HG02973 (cell line): ENCODE results near the gene ZEB2.

ENCODE experiments used
- ATAC-seq: cut with Tn5 transposase; IDR thresholded peaks from one replicate; pipeline ENCODE4 v1.9.1; 2021; ENCODE audit warnings: moderate library complexity; ENCODE audit not compliant: unreplicated experiment

The ZEB2 gene

DNA sequence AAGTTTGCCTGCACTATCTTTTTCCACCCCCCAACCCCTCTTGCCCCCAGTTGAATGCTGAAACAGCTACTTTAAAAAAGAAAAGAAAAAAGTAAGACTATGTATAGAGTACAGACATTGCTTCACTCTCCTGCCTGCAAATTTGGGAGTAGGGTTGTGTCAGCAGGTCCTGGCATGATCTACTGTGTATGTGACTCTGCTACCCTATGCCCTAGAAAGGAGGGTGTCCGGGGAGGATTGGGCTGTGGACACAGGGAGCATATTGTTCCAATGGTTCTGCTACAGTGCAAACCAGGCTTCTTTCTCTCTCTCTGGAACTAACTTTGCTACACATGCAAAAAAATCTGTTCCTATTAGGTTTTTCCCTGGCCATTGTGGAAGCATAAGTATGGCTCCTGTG, 9.9 kb upstream of the ZEB2 start:
- no peak for ATAC-seq

DNA sequence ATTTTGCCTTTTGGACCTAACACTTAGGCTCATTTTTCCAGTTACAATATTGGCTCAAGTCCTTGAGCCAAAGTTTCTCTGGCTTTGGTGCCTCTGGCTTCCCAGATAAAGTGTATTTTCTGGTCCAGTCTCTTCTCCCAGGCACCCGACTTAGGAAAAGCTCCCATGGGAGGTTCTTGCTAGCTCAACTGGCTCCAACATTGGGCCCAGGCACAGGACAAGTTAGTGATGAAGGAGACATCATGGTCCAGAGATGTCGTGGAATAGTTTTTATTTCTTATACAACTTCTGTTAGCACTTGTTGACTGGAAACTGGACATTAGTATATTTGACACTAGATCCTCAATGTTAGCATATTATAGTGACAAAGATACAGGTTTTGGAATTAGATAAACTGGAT, 8.2 kb upstream of the ZEB2 start:
- no peak for ATAC-seq

DNA sequence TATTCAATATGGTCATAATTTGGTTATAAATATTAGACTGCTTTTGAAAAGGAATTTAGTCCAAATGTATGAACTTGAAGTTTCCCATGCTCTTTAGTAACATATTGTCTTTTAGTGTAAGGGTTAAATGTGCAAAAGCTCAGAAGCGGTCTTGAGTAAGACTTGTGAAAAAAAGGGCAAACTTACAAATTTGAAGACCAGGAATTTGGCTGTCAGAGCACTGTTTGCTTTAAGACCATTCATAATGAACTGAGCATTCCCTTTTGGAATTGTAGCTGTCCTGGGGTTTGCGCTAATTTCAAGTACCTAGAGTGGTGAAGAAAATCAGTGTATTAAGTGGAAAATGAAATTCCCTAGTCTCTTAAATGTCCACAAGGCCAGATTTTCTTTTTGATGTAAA, 6.9 kb upstream of the ZEB2 start:
- no peak for ATAC-seq

DNA sequence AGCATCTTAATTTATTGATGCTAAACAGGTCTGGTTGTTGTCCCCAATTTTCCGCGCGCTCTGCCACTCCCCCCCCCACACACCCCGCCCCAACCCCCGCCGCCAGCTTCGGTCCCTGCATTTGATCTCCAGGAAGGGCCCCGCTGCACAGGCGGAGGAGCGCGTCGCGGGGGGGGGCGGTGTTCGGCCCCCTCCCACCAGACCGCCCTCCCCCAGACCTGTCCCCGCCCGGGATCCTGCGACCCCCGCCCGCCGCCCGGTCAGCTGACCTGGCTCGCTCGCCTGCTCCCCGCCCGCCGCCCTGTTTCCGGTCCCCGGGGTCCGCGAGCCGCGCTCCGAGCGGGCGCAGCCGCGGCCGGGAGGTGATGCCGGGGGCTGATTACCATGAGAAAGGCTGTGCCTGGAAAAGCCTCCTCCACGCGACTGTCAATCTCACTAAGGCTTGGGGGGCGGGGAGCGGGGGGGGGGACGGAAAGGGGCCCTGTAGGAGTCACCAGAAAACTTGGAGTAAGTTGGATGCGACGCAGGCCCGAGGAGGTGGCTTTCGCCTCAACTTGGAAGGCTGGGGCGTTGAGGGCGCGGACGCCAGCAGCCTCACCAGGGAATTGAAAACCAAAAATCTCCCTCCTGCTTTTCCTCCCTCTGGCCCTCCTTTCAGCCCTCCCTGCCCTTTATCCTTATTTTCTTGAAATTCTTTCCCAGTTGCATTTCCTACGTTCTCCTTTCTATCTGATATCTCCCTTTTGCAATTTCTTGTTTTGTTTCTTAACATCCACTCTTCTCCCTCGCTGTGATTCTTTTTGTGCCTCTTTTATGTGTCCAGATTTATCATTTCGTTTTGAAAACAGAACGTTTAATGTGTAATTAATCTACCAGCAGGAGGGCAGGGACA, 4.4 kb upstream of the ZEB2 start:
- no peak for ATAC-seq

DNA sequence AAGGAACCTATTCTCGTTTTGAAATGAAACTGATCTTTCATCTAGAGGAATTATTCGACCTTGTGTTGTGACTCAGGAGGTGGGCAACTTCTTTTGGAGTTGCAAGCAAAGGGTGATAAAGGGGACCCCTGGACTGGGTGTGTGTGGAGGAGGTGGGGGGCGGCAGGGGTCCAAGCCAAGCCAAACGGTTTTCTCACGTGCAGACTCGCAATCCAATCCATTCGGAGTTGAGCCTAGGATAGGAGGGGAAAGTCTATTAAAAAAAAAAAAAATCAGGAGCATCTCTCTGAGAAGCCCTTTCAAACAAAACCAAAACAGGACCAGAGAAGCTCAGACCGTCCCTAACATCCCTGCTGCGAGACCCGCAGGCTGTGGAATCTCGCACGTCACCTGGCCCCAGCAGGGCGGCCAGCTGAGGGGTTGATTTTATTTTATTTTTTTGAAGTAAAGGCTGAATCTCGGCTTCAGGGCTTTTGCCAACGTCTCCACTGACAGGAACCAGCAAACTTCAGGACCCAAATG, 3.7 kb upstream of the ZEB2 start:
- no peak for ATAC-seq

DNA sequence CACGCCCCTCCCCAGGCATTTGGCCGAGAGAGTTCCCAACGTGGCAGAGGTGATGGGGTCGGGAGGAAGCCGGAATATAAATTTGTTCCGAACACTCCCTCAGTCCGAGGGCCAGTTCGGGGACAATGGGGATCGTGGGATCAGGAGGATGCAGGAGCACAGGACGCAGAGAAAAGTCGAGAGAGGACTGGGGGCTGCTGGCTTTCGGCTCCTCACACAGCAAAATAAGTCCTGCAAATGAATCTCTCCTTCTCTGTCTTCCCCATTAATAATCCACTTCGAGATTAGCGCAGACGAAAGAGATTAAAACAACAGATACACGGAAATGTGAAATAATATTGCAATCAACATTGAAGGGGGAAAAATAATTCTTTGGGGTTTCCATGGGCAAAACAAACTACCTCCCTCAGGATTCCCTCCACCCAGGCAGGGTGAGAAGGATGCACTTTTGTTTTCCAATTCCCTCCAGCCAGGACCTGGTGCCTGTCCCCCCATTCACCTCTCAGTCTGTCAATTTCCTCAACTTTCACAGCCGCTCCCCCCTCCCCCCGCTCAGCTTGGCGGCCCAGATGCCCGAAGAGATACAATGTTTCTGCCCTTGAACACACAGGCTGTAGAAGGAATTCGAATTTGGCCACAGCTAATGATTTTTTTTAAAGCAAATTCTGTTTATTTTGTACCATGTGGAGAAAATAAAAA, 3.1 kb upstream of the ZEB2 start:
- ATAC-seq: no peak

DNA sequence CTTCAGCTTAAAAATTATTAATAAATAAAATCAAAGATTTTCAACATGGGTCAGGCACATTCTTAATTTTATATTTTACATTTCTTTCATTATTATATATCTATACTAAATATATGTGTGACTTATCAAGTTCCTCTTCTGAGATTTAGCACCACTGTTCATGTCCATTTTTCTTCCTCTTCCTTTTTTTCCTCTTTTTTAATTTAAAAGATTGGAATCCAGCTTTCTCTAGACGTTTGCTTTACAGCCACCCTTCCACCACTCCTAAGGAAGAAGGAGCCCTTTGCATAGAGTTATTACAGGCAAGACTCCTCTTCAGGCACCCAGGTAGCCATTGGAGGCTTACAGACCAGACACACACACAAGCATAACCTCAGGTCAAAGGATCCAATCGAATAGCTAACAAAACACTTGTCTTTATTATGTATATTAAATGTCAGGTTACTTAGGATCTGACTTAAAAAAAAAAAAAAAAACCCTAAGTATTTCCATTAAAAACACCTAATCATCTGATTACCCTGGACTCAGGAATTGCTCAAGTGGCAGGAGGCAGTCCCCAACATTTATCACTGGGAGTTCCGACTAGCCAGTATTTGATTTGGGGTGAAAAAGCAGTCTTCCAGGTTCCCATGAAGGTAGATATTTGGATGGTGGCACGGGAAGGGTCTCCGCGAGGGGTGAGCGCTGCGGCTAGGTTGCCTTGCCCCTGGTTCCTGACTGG, 2.4 kb upstream of the ZEB2 start:
- ATAC-seq: no peak

DNA sequence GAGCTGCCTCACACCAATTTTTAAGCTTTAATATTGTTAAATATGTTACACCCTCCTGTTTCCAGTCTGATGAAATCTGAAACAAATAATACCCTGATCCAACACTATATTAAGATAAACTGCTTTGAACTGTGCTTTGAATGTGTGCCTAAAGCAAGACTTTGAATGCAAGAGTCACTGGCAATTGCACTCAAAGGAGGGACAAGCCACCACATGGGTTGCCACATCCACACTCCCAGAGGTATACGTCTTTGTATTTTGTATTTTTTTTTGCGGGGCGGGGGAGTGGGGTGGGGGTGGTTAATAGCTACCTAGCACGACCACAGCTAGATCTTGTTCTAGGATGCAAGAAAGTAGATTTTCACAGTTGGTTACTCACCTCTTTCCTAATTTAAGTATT, 1.8 kb upstream of the ZEB2 start:
- no peak for ATAC-seq

DNA sequence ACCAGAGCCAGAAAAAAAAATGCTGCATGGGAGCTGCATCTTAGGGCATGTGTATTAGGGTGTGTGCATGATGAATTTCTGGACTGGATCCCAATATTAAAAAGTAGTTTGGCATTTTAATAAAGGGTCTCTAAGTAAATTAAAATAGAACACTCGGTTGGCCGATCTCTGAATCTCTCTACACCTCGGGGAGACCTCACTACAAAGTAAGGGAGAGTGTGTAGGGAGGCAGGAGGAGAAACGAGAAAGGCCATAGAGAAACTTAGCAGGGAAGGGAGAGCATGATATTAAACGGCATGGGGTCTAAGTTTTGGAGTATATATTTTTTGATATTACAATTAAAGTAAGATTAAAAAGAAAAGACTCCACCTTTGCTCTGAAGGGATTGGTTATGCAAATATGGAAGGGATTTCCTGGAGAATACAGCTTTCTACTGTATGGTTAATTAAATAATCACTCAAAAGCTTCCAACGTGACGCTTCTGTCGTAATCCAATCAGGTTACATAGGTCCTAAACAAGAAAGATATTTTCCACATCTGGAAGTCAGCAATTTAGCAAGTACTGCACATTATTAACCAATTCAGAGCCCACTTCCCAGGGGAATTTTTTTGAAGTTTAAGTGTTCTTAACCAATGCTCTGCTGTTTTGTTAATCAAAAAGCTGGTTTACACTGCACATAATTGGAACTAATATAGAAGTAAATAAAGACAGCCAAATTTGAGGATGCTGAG, 1.0 kb upstream of the ZEB2 start:
- ATAC-seq: no peak

DNA sequence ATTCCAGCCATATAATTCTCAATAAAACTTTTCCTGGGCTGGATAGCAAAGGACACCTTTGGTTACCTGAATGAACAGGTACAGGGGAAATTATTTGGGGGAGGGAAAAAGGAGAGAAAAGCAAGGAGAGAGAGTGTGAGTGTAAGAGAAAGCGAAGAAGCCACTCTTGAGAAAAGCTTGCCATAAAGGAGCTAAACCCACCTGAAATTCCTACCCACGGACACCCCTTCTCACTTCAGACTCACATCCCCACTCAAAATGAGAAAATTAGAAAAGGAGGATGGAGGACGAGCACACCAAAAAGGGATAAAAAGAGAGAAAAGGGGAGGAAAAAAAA, 354 bp downstream of the ZEB2 start:
- ATAC-seq: no peak

DNA sequence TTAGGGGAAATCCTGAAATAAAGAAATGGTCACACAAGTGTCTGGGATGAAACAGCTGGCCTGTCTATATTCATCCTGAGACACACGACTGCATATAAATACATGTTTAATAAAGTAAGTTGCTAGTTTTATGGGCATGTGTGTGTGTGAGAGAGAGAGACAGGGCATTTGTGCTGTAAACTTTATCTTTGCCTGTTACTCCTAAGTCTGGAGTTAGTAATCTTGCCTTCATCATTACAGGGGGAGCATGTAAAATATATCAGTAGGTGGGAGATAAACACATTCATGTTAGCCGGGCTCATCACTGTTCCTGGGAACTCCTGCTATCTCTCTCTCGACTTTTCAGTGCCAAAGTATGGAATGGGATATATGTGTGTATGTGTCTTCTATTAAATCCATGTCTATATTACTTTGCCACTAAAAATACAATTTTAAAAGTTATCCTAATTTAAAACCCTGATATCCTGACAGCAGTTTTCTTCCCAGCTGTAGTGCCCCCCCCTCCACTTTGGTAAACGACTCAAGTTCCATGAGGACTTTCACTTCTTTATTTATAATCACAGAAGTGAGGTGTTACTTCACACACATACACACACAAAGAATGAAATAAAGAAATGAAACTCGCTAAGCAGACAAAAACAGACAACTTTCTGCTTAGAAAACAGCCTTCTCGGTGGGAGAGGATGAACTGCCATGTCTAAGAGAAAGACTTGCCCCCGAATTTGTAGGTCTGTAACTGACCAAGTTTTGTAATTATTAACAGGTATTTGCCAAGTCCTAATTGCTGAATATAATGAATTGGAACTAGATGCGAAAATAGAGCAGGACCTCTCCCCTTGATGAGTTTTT, 947 bp downstream of the ZEB2 start:
- peak; percentile 46 for ATAC-seq

DNA sequence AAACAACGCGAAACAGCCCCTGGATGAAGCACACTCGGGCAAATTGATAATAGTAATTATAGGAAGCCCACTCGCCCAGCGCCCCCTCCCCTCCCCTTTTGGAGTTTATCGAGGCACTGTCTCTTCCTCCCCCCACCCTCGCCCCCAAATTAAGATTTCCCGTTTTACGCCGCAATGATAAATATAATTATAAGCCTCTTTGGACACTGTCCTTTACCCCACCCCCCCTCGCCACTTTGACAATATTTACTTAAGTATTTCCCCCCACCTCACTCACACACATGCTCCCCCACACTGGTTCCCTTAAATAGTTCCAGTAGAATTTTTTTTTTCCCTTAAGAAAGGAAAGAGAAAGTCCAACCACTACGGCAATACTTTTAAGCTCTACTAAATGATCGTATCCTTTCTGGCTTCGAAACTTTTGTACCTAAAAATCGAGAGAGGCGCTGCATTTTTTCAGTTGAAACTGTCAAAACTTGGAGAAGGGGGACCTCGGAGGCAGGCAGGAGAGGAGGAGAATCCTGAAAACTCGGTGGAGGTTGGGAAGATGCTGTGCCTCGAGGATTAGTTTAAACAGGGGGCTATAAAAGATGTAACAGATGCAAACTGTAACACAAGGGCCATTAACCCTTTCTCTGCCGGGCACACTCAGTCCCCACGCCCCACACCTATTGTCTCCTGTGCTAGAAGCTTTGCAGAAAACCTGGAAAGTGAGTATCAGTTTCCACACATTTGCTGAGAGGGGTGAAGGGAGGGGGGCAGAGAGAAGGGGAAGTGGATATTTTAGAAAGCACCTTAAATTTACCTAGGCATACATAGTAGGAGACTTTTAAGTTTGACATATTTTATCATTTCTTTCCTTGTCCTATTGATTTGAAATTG, 1.8 kb downstream of the ZEB2 start:
- ATAC-seq: no peak

DNA sequence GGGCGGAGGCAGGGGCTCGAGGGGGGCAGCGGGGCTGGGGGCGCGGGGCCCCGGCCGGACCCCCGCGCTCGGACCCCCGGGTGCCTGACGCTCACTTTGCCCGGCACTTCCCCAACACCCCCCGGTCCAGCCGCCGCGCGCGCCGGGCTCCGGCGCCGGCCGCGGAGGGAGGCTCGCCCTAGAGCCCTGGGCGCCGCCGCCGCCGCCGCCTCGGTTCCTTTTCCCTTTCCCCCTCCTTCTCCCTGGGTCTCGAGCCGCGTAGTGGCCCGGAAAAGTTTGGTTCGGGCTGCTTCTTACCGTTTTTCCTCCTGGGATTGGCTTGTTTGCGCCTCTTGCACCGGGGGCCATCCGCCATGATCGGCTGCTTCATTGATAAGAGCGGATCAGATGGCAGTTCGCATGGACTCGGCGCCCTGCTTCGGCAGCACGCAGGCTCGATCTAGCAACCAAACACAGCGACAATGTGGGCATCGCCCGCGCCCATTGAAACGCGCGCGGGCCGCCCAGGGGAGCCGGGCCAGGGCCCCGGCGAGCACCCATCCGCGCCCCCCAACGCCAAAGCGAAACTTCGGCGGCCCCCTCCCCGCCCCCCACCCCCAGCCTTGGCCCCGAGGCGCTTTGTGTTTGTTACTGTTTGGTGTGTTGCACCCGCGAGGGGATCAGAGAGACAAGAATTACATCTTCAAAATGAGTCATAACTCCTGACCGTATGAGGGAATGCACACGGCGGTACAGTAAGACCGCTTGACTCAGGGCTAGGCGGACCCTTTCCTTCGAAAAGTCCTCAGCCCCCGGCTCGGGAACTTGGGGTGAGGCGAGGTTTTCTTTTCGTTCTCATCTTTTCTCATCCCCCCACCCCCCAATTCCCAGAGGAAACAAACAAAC, 2.7 kb downstream of the ZEB2 start:
- ATAC-seq: peak; percentile 67

DNA sequence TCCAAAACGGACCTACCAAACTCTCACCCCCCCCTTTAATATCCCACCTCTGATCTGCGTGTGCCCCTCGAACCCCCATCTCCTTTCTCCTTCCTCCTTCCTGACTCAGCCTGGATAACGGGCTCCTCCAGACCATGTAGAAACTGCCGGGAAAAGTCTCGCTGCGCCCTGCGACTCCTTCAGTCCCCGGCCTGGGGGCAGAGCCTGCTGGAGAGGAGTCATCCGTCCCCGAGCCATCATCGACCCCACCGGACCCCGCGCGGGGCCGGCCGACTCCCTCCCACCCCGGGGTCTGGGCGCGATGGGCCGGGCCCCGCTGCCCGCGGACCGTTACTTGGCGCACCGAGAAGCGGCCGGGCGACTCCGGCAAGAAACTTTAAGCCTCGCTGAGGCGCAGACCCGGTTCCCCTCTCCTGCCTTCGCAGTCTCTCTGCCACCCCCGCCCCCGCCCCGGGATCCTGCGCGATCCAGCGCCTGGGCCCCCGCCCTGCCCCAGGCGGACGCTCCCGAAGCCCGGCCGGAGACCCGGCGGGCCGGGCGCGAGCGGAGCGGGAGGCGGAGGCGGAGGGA, 3.4 kb downstream of the ZEB2 start:
- peak; percentile 7 for ATAC-seq

DNA sequence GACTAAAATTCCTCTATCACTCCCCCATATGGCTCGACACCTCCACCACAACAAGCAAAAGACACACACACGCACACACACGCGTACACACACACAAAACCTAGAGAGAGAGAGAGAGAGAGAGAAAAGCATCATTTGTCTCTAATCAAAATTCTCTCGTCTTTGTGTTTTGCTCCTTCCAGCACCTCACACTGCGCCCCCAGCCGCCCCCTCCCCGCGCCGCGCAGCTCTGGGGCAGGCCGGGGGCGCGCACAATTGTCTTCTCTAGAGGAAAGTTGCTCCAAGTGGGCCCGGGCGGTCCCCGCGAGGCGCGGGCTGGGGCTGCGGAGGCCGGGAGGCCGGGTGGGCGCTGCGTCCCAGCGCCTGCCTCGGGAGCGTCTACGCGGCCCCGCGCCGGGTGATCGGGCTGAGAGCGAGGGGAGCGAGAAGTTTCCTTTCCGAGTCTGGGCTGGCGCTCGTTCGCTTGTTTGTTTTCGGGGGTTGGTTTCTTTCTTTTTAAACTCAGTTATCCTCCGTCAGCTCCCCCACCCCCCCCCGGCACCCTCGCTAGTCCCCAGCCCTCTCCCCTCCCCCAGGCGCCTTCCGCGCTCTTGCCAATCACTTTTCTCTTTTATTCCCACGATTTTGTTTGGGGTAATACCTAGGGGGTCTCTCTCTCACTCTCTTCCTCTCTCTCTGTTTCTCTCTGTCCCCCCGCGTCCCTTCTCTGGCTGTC, 4.1 kb downstream of the ZEB2 start:
- ATAC-seq: no peak

DNA sequence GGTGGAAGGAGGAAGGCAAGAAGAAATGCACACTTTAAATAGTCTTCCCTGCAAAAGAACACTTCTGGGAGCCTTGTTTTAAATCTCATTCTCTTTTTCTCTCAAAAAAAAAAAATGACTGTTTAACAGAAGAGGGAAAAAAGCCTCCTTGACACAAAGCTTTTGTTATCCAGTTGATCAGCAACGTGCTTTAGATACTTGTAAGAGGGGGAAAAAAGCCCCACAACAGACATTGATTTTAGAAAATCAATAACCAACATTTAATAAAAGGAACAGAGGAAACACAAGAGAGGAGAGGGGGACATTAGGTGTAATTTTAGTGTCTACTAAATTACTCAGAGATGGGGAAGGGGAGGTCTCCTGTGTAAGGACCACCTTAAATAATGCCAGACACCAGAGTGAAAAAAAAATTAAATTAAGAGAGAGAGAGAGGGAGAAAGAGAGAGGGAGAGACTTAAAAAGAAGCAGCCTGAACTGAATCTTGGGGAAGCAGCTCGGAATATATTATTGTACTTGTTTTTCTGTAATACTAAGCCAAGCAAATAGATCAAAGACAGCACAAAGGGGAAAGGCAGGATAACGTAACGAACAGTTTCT, 4.7 kb downstream of the ZEB2 start:
- no peak for ATAC-seq

DNA sequence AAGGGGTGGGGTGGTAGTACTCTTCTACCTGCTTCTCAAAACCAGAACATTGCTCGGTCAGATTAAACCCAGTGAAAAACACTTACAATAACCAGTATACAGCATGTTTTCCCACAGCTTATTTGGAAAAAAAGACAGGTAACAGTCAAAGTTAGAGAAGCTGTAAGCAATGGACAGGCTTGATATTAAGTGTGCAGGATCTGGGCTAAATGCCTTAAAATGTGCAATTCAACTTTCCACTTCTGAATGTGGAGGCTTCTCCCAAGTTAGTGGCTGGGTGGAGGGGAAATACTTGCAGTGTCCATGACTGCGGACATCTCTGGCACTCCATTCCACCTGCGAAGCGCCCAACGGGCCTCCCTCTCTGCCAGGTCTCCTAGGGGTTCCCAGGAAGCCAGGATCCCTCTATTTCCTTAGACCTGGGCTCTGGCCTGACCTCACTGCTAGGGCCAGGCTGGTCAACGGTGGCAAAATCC, 5.3 kb downstream of the ZEB2 start:
- ATAC-seq: no peak
